ENCODE results near the gene AQP9.

DNA sequence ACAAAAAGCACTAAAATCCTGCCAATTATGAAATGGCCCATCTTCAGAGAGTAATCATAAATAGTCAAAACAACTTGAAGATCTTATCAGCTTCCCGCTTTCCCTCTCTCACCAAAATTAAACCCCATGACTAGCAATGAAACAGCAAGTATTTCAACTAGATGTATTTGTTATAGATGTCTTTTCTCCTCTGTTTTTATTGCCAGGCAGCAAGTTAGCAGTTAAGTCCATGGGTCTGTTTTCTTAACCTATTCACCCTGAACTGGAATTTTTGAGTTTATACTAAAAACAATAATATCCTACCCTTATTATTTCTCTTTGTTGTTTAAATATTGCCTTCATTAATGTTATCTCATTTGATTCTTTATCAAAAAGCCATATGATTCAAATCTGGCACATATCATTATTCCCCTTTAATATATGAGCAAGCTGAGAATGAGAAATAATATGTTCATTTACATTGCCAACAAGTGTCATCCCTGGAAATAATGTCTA is 23.3 kb downstream of the AQP9 start:
- TF ChIP-seq POLR2AphosphoS5 (IDR thresholded peaks at IDR 0.05; ENCODE audit: low read depth, low read length) (no peak), POLR2A (IDR thresholded peaks at IDR 0.05; ENCODE audit: low read depth, low read length) (no peak), TAF1 (IDR thresholded peaks at IDR 0.05; ENCODE audit: borderline replicate concordance, low read depth, low read length) (no peak)

Data from GM12892 (cell line).